ENCODE data around the gene ATP8A2.

The ATP8A2 gene

GRCh38 chr13:25380741-25381324 lies 9.1 kb downstream of the ATP8A2 start:
- DNase-seq = no peak

GRCh38 chr13:25384758-25385410 lies 13.1 kb downstream of the ATP8A2 start:
- no peak for DNase-seq

- no peak for DNase-seq
Measured at GRCh38 chr13:25391932-25392331, 20.2 kb downstream of the ATP8A2 start.

GRCh38 chr13:25394402-25395060 lies 22.8 kb downstream of the ATP8A2 start:
- DNase-seq = no peak

GRCh38 chr13:25397763-25398162 lies 26.0 kb downstream of the ATP8A2 start:
- DNase-seq = no peak

GRCh38 chr13:25400925-25401324 lies 29.2 kb downstream of the ATP8A2 start:
- no peak for DNase-seq

- peak in 2 of 56 donors; percentile 3 to 9 for DNase-seq
Measured at GRCh38 chr13:25401958-25402357, 30.2 kb downstream of the ATP8A2 start.

- DNase-seq = no peak
Measured at GRCh38 chr13:25406377-25406776, 34.6 kb downstream of the ATP8A2 start.

- DNase-seq = no peak
Measured at GRCh38 chr13:25409938-25410337, 38.2 kb downstream of the ATP8A2 start.

- DNase-seq = no peak
Measured at GRCh38 chr13:25415241-25415640, 43.5 kb downstream of the ATP8A2 start.

- no peak for DNase-seq
Measured at GRCh38 chr13:25417535-25417934, 45.8 kb downstream of the ATP8A2 start.

GRCh38 chr13:25420161-25420560 lies 48.4 kb downstream of the ATP8A2 start:
- DNase-seq = no peak

- DNase-seq = no peak
Measured at GRCh38 chr13:25421612-25422011, 49.8 kb downstream of the ATP8A2 start.

GRCh38 chr13:25422153-25422552 lies 50.4 kb downstream of the ATP8A2 start:
- no peak for DNase-seq

- DNase-seq = no peak
Measured at GRCh38 chr13:25423831-25424230, 52.1 kb downstream of the ATP8A2 start.

GRCh38 chr13:25429466-25429865 lies 57.7 kb downstream of the ATP8A2 start:
- DNase-seq = no peak

- no peak for DNase-seq
Measured at GRCh38 chr13:25432691-25433090, 60.9 kb downstream of the ATP8A2 start.

- DNase-seq = no peak
Measured at GRCh38 chr13:25440061-25440460, 68.3 kb downstream of the ATP8A2 start.

- DNase-seq = no peak
Measured at GRCh38 chr13:25446261-25446660, 74.5 kb downstream of the ATP8A2 start.

GRCh38 chr13:25447396-25447795 lies 75.6 kb downstream of the ATP8A2 start:
- DNase-seq = no peak

- peak in 2 of 56 donors; percentile 9 to 35 for DNase-seq
Measured at GRCh38 chr13:25453850-25454365, 82.1 kb downstream of the ATP8A2 start.

- DNase-seq = peak in 6 of 56 donors; percentile 2 to 32 (median 20)
Measured at GRCh38 chr13:25455146-25455545, 83.4 kb downstream of the ATP8A2 start.

- DNase-seq = no peak
Measured at GRCh38 chr13:25457566-25457965, 85.8 kb downstream of the ATP8A2 start.

Data from amygdala (tissue), 56 donors.